ENCODE results near the gene DNMT3A.

The DNMT3A gene

DNA sequence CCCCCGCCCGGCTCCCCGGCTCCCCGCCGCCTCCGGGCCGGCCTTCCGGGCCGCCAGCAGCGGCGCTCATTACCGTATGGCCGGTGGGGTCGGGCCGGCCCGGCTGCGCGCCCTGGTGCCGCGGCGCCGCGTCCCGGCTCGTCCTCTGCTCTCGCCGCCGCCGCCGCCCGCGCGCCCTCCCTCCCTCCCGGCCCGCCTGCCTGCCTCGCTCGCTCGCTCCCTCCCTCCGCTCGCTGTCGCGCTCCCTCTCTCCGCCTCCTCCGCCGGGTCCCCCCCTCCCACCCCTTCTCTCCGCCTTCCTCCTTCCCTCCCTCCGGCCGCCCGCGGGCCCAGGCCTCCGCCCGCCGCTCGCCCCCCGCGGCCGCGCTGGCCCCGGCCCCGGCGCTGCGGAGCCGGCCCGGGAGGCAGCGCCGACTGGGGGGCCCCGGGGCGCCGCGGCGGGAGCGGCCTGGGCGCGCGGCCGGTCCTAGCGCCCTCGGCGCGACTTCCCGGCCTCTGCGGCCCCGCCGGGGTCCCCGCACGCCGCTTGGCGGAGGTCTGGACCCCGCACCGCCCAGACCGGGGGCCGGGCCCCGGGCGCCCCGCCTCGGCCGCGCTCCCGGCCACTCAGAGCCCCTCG, at the start of gene DNMT3A:
TSS of gene DNMT3A (minus strand) at position 173 of the 619 bp plus-strand sequence. CDS start 27,941 bp downstream, outside the sequence.
- H2AFZ ChIP-seq (ENCODE audit: low read depth, low read length): peak within 1 kb of the TSS; percentile 84
- DNase-seq (peak; percentile 78), ATAC-seq (ENCODE audit: insufficient read depth, low read depth) (peak; percentile 65)
- no peaks in the 10 kb centered on the region for H3K36me3 ChIP-seq (ENCODE audit: insufficient read depth, low read length)
- H3K27ac ChIP-seq (ENCODE audit: low read length): 0 out of 2 replicates have a peak within 1 kb of the TSS, but pooled peaks have one; percentile 30
- no peaks in the 10 kb centered on the region for H3K27me3 ChIP-seq (ENCODE audit: insufficient read depth, low read length, poor library complexity)
- peaks cover 25% of the 10 kb centered on the region for H3K4me1 ChIP-seq (ENCODE audit: insufficient read depth, low read length)
- no peak for TF ChIP-seq EZH2 (IDR thresholded peaks at IDR 0.05; ENCODE audit: borderline replicate concordance, low read depth, low read length, severe bottlenecking)
- TF ChIP-seq, protein P1, sequence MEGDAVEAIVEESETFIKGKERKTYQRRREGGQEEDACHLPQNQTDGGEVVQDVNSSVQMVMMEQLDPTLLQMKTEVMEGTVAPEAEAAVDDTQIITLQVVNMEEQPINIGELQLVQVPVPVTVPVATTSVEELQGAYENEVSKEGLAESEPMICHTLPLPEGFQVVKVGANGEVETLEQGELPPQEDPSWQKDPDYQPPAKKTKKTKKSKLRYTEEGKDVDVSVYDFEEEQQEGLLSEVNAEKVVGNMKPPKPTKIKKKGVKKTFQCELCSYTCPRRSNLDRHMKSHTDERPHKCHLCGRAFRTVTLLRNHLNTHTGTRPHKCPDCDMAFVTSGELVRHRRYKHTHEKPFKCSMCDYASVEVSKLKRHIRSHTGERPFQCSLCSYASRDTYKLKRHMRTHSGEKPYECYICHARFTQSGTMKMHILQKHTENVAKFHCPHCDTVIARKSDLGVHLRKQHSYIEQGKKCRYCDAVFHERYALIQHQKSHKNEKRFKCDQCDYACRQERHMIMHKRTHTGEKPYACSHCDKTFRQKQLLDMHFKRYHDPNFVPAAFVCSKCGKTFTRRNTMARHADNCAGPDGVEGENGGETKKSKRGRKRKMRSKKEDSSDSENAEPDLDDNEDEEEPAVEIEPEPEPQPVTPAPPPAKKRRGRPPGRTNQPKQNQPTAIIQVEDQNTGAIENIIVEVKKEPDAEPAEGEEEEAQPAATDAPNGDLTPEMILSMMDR (IDR thresholded peaks at IDR 0.05; ENCODE audit: borderline replicate concordance, extremely low read depth, low read length, poor library complexity, severe bottlenecking): no peak
- H4K20me1 ChIP-seq (ENCODE audit: insufficient read depth, low read length): peaks cover 31% of the 10 kb centered on the region
- peak within 1 kb of the TSS; percentile 76 for H3K9ac ChIP-seq (ENCODE audit: low read depth, low read length)
- H3K9me3 ChIP-seq (ENCODE audit: insufficient read depth, low read length, severe bottlenecking): no peaks in the 10 kb centered on the region
- peak within 1 kb of the TSS; percentile 34 to 75; a peak in 3 of 4 replicates for H3K4me3 ChIP-seq (ENCODE audit: low read depth in 1 of 2, low read length in 2 of 2)
- H3K79me2 ChIP-seq (ENCODE audit: insufficient read depth, low read length): peaks cover 35% of the 10 kb centered on the region
- H3K4me2 ChIP-seq (ENCODE audit: insufficient read depth, low read length): peak within 1 kb of the TSS; percentile 96

DNA sequence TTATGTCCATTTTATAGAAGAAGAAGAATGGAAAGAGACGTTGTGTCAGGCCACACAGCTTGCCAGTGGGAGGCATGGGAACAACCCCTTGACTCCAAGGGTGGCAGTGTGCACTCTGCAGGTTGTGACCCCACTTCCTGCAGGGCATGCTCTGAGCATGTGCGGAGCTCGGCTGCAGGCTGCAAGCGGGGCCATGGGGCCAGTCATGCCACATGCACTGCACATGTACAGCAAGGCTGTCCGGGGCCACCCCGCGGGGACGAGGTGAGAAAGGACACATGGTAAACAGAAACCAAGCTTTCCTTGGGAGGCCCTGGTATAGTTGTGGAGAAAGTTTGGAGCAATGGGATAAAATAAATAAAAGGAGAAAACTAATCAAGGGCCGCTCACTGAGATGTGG, 47.4 kb upstream of the DNMT3A start:
- Histone ChIP-seq H3K4me1 (ENCODE audit: insufficient read depth, low read length) (no peaks in the 10 kb centered on the region), H3K4me3 (ENCODE audit: low read depth in 1 of 2, low read length in 2 of 2) (no peak overlapping the region), H3K9ac (ENCODE audit: low read depth, low read length) (no peak overlapping the region), H3K27ac (ENCODE audit: low read length) (no peak overlapping the region), H3K36me3 (ENCODE audit: insufficient read depth, low read length) (no peaks in the 10 kb centered on the region), H4K20me1 (ENCODE audit: insufficient read depth, low read length) (no peaks in the 10 kb centered on the region), H3K4me2 (ENCODE audit: insufficient read depth, low read length) (no peak overlapping the region), H3K27me3 (ENCODE audit: insufficient read depth, low read length, poor library complexity) (no peaks in the 10 kb centered on the region), H3K79me2 (ENCODE audit: insufficient read depth, low read length) (no peaks in the 10 kb centered on the region), H3K9me3 (ENCODE audit: insufficient read depth, low read length, severe bottlenecking) (no peaks in the 10 kb centered on the region), H2AFZ (ENCODE audit: low read depth, low read length) (no peak overlapping the region)
- ATAC-seq (ENCODE audit: insufficient read depth, low read depth): no peak
- no peak for TF ChIP-seq EZH2 (IDR thresholded peaks at IDR 0.05; ENCODE audit: borderline replicate concordance, low read depth, low read length, severe bottlenecking)
- TF ChIP-seq, protein P1 (IDR thresholded peaks at IDR 0.05; ENCODE audit: borderline replicate concordance, extremely low read depth, low read length, poor library complexity, severe bottlenecking): no peak
- no peak for DNase-seq

DNA sequence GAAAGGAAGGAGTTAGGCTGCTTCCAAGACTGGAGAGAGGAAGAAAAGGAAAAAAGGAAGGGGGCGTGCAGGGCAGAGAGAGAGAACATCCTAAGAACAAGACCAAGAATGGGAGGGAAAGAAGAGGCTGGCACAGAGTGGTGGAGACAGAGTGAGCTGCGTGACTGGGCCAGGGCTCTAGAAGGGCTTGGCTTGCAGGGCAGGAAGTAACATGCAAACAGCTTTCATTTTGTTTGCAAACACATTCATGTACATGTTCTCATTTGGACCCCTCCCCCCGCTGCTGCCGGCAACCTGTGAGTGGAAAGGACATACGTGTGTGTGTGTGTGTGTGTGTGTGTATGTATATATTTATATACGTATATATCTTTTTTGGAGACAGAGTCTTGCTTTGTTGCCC, 46.8 kb upstream of the DNMT3A start:
- Histone ChIP-seq H3K36me3 (ENCODE audit: insufficient read depth, low read length) (no peaks in the 10 kb centered on the region), H2AFZ (ENCODE audit: low read depth, low read length) (no peak overlapping the region), H3K9me3 (ENCODE audit: insufficient read depth, low read length, severe bottlenecking) (no peaks in the 10 kb centered on the region), H4K20me1 (ENCODE audit: insufficient read depth, low read length) (no peaks in the 10 kb centered on the region), H3K27ac (ENCODE audit: low read length) (no peak overlapping the region), H3K27me3 (ENCODE audit: insufficient read depth, low read length, poor library complexity) (no peaks in the 10 kb centered on the region), H3K9ac (ENCODE audit: low read depth, low read length) (no peak overlapping the region), H3K79me2 (ENCODE audit: insufficient read depth, low read length) (no peaks in the 10 kb centered on the region), H3K4me1 (ENCODE audit: insufficient read depth, low read length) (no peaks in the 10 kb centered on the region), H3K4me3 (ENCODE audit: low read depth in 1 of 2, low read length in 2 of 2) (no peak overlapping the region), H3K4me2 (ENCODE audit: insufficient read depth, low read length) (no peak overlapping the region)
- DNase-seq (no peak), ATAC-seq (ENCODE audit: insufficient read depth, low read depth) (no peak; the same call in 2 of the 3 replicates)
- no peak for TF ChIP-seq EZH2 (IDR thresholded peaks at IDR 0.05; ENCODE audit: borderline replicate concordance, low read depth, low read length, severe bottlenecking)
- TF ChIP-seq, protein P1 (IDR thresholded peaks at IDR 0.05; ENCODE audit: borderline replicate concordance, extremely low read depth, low read length, poor library complexity, severe bottlenecking): no peak

Measured in DND-41 (cell line).